Myometrial cell (primary cell): ENCODE measurements around the gene CPA5. TPM values are rescaled to one million over a fixed set of nuclear protein-coding genes. Genes with fewer than 3 reads are reported as not detected.

Experiments
- total RNA-seq: library from RNA; depleted of rRNA; stranded (reverse); fragments of >200 nt; gene quantifications from 2 replicates; pipeline ENCODE4 v1.2.3, GENCODE V29; 2015

The CPA5 gene, protein sequence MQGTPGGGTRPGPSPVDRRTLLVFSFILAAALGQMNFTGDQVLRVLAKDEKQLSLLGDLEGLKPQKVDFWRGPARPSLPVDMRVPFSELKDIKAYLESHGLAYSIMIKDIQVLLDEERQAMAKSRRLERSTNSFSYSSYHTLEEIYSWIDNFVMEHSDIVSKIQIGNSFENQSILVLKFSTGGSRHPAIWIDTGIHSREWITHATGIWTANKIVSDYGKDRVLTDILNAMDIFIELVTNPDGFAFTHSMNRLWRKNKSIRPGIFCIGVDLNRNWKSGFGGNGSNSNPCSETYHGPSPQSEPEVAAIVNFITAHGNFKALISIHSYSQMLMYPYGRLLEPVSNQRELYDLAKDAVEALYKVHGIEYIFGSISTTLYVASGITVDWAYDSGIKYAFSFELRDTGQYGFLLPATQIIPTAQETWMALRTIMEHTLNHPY
- total RNA-seq: not detected in 2 replicates

DNA sequence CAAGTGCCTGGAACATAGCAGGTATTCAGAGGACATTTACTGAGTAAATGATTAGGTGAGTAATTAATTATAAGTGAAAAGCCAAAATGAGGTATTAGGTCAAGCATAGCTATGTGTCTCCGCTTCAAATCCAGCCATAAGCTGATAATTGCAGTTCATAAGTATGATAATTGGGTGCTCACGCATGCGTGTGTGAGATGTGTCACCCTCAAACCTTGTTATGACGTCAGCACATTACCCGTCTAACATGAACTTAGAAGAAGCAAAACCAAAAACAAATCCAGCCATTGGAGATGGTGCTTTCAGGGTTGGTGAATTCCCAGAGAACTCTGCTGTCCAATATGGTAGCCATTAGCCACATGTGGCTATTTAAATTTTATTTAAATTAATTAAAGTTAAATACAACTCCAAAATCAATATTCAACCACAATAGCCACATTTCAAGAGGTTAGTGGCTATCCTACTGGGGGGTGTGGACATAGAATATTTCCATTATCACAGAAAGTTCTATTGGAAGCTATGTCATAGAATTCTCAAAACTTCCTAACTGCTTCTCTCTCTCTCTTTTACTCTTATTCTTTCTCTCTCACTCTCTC lies at the start of gene CPA5:
Gene CPA5 (plus strand): TSS at position 546 of the 596 bp plus-strand sequence. CDS start 1,670 bp downstream, outside the sequence.

DNA sequence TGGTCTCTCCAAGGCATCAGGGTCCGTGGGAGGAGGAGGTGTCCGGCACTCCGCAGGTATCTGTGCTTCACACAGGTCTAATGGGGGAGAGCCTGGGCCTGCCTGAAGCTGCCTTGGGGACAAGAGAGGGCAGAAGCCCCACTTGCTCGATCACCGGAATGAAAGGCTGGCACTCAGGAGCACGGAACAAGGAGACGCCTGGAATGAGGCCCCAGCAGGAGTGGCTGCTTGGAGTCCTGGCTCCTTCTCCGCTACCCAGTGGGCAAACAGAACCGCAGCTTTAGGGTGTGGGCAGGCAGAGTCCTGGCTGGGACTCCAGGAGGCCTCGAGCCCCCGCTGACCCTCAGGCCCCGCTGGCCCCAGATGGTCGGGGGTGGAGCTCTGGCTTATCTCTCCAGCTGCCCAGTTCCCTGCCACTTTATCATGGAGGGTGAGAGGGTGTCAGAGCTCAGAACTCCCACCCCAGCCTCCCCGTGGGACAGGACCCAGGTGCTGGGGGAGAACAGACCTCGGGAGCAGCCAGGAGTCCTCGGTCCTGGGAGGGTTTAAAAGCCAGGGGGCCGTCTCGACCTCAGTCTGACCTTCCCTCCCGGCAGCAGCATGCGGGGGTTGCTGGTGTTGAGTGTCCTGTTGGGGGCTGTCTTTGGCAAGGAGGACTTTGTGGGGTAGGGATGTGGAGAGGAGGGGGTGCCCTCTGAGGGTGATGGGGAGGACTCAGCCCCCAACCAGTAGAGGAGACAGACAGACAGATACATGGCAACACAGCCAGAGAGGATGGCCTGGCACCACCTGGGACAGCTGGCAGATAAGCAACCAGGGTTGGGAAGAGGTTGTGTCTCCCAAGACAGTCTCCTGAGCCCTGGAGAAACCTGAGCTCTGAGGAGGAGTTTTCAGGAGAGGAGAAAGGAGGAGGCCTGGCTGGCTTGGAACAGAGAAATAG lies 35.6 kb downstream of the CPA5 start, which contains the start of gene CPA1:
Gene CPA1 (plus strand): TSS at position 574 of the 940 bp plus-strand sequence. CDS start 27 bp downstream, at position 601.

Other genes with a start within 250 kb of the CPA5 start
- gene TMEM209, start 139.4 kb upstream of the CPA5 start, total RNA-seq: 6.6 and 11.9 TPM in 2 replicates
- not detected in 2 replicates for gene SSMEM1, start 137.0 kb upstream of the CPA5 start, total RNA-seq
- gene CPA2, start 78.0 kb upstream of the CPA5 start, total RNA-seq: 0.89 TPM in 1 of 2 replicates, not detected in the other
- gene CPA4, start 51.7 kb upstream of the CPA5 start, total RNA-seq: 7.5 and 13.1 TPM in 2 replicates
- not detected in 2 replicates for gene CPA1, start 35.7 kb downstream of the CPA5 start, total RNA-seq
- gene CEP41, start 96.2 kb downstream of the CPA5 start, total RNA-seq: 25.4 and 26.6 TPM in 2 replicates
- gene MEST, start 147.3 kb downstream of the CPA5 start, total RNA-seq: 104 and 111 TPM in 2 replicates